HG03460 (cell line): ENCODE measurements around the gene TM9SF4.
"Not testable (repeated sequence)": the region's sequence is repeated elsewhere in the genome, so short reads cannot be mapped to it uniquely, and the experiment has no call there.

Source experiments
- ATAC-seq: cut with Tn5 transposase; IDR thresholded peaks from one replicate; pipeline ENCODE4 v1.9.1; 2021; ENCODE audit not compliant: unreplicated experiment

TM9SF4 gene

DNA sequence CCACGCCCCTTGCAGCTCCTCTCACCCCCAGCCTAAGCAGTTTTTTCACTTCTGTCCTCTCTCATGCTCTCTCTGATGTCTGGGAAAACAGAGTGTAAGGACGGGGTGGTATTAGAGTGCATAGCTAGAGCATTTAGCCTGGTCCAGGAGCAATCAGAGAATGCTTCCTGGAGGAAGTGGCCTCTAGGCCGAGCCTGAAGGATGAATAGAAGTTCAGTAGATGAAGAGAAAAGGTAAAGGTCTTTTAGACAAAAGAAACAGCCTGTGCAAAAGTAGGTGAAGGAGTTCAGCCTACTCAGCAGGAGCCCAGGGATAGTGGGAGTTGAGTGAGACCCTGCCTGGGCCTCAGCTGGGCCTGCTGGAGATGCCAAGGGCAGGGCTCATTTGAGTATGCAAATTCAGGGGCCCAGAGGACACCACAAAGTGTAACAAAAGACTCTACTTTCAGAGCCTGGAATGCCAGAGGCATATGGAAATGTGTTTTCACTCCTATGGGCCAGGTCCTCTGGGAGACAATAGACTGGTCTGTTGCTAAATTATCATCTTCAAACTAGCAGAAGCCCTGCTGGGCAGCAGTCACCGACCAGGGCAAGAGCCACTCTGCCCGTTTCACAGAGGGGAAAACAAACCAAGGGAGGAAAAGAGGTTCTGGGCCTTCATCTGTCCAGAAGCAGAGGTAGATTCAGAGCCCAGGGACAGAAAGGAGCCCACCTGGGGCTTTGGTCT lies 19.7 kb upstream of the TM9SF4 start:
- ATAC-seq, result no peak

DNA sequence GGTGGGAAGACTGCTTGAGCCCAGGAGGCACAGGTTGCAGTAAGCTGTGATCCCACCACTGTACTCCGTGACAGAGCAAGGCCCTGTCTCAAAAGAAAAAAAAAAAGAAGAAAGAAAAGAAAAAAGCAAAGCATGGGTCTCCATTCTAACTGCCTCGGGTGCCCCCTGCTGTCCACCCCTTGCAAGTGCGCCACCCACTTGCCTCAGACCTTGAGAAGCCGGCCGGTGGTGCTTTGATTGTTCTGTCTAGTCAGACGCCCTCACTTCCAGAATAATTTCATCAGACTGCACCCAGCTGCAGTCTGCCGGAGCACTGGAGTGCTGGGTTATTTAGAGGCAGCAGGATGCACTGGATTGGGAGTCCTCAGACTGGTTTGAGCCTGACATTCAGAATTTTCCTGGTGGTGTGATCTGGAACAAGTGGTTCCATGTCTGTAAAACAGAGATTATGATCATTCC lies 17.6 kb upstream of the TM9SF4 start:
- ATAC-seq, result no peak

DNA sequence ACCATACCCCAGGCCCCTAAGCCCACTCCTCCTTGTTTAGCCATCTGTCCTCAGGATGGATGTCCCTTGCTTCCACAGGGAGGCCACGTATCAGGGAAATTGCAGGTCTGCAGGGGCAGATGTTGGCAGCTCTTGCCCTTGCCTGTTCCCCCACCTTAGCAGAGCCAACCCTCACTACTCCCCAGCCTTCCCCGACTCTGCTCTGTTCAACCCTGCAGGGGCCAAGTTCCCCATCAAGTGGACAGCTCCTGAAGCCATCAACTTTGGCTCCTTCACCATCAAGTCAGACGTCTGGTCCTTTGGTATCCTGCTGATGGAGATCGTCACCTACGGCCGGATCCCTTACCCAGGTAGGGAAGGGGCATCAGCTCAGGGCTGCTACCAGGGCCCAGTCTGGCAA lies 10.7 kb upstream of the TM9SF4 start:
- ATAC-seq, result no peak

DNA sequence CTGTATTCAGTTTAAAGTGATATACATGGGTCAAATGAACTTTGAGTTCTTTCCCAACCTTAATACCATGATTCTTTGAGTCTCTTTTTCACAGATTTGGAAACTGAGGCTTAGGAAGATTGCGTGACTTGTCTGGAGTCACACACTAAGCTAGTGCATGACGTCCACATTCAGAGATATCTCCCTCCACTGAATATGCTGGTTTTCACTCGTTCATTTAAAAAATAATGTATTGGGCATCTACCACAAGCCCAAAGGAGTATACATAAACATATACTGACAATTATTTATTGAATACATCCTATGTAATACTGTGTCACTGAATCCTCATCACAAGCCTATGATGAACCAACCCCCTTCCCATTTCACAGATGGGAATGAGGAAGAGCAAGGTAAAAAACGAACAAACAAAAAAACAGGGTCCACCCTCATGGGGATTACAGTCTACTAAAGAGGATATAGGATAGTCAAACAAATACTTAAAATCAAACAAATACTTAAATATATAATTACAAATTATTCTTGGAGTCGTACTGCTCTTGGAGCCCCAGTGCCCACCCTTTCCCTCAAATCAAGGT lies 611 bp upstream of the TM9SF4 start:
- no peak for ATAC-seq

DNA sequence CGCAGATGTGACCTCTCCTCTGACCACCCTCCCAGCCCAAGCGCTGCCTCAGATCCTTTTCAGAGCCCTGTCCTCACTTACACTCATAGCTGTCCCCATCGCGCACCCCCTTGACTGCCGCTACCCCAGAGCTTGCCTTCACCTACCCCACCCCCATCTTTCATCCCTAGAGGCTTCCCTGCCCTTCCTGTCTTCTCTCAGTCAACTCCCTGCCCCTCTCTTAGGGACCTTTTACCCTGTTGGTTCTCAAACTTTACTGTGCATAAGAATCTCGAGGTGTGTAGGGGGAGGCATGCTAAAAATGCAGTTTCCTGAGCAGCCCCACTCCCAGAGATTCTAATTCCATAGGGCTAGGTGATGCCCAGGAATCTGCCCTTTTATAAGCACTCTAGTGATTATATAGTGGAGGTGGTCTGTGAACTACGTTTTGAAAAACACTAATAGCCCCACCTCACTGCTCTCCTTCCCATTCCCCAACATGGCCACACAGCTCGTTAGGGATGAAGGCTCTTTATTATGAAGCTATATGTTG lies 725 bp downstream of the TM9SF4 start:
- no peak for ATAC-seq

DNA sequence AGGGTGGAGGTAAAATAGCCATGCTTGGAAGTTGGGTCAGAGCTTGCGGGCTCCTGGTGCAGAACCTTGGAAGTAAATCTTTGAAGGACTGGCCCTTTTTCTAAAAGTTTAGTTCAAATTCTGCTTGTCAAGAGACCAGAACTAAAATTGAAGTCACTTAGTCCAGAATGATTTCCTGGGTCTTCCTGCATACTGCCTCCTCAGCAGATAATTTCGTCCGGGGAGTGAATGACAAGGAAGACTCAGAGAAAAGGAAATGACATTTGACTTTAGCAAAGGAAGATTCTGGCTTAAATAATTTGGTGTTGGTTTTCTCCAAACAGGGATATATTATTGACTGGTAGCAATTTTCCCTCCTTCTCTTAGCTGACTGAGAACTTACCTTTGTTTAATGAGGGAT lies 1.2 kb downstream of the TM9SF4 start:
- ATAC-seq, result no peak

DNA sequence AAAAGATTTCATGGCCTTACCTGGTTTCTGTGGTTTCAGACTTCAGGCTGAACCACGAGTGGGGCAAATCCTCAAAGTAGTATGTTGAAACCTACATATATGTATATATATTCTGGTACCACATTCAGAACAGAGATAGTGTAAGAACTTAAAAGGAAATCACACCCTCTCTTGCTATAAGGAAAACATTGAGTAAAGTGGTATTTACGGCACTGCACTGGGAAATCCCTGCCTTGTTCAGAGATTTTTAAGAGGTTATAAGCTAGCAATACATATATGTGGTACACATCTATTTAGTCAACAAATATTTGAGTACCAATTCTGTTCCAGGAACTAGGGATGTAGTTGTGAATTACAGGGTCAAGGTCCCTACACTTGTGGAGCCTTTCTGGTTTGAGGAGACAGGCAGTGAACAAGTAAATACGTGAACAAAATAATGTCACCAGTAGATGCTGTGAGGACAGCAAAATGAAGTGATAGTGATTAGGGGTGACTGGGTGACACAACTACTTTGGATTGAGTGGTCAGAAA lies 1.7 kb downstream of the TM9SF4 start:
- no peak for ATAC-seq

DNA sequence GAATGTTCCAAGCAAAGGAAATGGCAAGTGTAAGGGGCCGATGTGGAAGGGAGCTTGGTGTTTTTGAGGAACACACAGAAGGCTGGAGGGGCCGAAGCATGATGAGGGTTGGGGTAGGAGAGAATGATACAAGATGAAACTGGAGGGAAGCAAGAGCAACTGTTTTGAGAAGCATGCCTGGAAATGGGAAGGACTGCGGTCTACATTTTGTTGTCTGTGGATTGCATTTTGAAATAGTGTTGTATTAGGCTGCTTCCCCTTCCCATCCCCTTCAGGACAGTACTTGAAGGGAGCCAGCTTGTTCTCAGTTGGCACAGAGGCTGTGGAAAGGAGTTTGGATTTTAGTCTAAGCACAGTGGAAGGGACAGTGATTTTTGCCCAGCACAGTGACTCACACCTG lies 2.2 kb downstream of the TM9SF4 start:
- no peak for ATAC-seq

DNA sequence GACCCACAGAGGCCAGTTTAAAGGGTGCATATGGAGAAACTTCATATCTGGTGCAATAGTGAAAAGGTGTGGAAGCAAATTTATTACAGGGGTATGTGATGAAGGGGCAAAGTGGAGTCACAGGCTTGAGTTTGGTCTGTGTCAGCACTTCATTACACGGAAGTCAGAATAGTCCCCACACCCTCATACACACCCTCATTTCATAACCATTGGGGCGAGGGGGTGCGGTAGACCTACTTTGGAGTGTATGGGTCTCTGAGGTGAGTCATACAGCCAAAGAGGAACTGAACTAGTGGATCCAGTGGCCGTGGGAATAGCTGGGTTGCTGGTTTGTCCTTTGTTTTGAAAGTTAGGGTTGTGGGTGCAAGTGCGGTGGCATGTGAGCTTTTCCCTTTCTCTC lies 3.3 kb downstream of the TM9SF4 start:
- no peak for ATAC-seq

DNA sequence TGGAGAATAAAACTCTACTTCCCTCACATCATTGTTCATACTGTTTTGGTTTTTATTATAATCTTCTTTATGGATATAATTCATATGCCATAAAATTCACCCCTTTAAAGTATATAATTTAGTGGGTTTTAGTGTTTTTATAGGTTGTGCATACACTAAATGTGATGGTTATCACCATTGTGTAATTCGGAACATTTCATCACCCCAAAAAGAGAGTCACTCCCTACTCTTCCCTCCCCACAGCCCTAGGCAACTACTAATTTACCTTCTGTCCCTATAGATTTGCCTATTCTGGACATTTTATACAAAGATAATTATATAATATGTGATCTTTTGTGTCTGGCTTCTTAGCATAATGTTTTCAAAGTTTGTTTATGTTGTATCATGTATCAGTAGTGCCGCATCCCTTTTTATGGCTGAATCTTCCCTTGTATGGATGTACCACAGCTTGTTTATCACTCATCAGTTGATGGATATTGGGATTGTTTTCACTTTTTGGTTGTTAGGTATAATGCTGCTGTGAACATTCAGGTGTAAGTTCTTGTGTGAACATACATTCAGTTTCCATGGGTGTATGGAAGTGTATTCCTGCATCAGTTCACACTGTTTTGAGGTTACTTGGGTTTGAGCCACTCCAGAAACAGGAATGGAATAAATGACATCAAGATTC lies 4.2 kb downstream of the TM9SF4 start:
- ATAC-seq, result no peak

DNA sequence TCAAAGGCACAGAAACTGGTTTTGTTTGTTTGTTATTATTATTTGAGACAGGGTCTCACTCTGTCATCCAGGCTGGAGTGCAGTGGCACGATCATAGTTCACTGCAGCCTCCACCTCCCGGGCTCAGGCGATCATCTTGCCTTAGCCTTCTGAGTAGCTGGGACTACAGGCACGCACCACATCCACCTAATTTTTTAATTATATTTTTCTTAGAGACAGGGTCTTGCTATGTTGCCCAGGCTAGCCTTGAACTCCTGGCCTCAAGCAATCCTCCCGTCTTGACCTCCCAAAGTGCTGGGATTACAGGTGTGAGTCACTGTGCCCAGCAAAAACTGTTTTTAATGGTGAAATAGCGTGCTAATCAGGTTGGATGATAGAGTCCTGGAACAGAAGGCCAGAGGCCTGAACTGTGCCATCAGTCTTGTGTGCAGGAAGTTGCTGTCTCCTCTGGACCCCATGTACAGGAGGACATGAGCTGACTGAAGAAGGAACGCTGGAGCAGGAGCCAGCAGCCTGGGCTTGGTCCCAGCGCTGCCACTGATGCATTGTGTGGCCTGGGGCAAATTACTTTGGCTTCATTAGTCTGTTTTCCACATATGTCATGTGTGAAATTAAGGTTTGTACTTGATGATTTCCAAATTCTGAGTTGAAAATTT lies 4.9 kb downstream of the TM9SF4 start:
- no peak for ATAC-seq

DNA sequence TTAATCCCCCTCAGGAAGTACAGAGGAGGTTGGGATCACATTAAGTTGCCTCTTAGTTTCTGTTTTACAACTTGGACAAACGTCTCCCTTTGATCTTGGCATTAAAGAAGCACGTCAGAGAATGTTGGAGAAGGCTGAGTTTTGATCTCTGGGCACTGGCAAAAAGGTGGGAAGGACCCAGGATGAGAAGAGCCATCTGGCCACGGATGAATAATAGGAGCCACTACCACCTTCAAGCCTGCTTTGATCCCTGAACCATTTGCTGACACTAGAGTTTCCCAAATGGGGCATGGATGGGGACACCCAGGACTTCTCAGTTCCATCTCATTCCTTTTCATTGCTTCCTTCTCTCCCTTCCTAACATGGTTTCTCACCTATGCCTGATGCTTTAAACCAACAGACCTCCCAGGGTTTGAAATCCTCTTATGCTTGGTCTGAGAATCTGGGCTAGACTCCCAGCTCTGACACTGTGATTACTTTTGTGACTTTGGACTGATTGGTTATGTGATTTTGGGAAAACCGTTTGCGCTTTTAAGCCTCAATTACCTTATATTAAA lies 5.8 kb downstream of the TM9SF4 start:
- ATAC-seq, result no peak

DNA sequence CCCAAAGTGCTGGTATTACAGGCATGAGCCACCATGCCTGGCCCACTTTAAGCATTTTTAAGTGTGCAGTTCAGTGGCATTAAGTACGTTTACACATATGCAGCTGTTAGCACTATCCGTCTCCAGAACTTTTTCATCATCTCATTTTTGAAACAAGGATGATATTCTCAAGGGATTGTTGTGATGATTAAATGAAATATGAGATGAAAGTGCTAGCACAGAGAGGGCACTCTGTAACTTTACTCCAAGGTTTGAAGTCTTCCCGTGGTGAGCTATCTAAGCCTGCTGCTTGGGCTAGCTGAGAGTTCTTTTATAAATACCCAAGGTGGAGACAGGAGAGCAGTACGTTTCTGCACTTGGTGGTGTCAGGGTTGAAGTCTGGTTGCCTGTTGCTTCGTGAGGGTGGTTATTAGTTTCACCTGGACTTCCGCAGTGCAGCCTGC lies 6.6 kb downstream of the TM9SF4 start:
- no peak for ATAC-seq

DNA sequence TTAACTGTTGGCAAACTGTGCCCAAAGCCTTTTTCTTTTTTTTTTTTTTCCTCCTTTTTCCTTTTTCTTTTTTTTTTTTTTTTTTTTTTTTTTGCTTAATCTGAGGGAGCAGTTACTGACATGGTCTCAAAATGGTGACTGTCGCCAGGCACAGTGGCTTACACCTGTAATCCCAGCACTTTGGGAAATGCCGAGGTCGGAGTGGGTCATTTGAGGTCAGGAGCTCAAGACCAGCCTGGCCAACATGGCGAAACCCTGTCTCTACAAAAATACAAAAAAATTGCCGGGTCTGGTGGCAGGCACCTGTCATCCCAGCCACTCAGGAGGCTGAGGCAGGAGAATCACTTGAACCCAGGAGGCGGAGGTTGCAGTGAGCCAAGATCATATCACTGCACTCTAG lies 7.3 kb downstream of the TM9SF4 start:
- ATAC-seq, result not testable (repeated sequence)

DNA sequence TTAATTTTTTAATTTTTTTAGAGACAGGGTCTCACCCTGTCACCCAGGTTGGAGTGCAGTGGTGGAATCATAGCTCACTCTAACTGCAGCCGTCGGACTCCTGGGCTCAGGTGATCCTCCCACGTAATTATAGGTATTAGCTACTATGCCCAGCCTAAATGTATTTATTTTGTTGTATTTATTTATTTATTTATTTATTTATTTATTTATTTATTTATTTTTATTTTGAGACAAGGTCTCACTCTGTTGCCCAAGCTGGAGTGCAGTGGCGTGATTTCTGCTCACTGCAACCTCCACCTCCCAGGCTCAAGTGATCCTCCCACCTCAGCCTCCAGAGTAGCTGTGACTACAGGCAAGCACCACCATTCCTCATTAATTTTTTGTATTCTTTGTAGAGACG lies 8.9 kb downstream of the TM9SF4 start:
- not testable (repeated sequence) for ATAC-seq

DNA sequence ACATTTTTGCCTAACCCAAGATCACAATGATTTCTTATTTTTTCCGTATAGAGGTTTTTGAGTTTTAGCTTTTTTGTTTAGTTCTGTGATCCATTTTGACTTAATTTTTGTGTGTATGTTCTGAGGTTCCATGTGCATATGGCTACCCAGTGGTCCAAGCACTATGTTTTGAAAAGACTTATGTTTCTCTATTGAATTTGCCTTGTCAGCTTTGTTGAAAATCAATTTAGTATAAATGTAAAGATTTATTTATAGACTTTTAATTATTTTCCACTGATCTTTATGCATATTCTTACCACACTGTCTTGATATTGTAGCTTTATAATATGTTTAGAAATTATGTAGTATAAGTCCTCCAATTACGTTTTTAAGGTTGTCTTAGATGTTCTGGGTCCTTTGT lies 10.2 kb downstream of the TM9SF4 start:
- ATAC-seq, result no peak

DNA sequence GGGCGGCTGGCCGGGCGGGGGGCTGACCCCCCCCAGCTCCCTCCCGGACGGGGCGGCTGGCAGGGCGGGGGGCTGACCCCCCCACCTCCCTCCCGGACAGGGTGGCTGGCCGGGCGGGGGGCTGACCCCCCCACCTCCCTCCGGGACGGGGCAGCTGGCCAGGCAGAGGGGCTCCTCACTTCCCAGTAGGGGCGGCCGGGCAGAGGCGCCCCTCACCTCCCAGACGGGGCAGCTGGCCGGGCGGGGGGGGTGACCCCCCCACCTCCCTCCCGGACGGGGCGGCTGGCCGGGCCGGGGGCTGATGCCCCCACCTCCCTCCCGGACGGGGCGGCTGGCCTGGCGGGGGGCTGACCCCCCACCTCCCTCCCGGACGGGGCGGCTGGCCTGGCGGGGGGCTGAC lies 12.4 kb downstream of the TM9SF4 start:
- not testable (repeated sequence) for ATAC-seq

DNA sequence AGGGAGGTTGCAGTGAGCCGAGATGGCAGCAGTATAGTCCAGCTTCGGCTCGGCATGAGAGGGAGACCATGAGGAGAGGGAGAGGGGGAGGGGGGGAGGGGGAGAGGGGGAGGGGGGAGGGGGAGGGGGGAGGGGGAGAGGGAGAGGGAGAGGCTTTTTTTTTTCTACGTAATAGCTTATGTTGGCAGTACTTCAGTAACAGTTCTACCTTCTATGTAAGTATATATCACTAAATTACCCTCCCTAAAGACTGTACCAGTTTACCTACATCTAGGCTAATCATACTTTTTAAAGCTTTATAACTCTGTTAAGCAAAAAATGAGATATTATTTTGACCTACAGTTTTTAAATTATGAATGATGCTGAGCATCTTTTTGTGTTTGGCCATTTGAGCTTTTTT lies 13.6 kb downstream of the TM9SF4 start:
- ATAC-seq, result no peak

DNA sequence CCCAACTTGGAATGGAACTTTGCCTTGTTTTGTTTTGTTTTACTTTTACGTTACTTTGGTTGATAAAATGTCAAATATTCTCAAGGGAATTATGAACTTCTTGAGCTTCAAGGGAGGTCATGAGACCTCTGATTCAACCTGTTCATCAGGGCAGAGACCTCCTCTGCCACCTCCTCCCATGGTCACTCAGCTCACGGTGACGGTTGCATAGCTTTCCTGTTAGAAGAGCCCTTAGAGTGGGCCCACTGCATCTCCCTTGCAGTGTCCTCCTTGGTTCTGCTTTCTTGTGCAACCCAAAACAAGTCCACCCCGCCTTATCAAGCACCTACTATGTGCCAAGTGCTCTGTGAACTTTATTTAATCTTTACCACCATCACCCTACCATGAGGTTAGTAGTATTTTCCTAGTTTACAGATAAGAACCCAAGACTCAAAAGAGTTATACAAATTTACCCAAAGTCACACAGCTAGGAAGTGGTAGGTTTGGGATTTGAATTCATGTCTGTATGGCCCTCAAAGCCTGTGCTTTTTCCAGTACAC lies 15.5 kb downstream of the TM9SF4 start:
- ATAC-seq, result no peak

DNA sequence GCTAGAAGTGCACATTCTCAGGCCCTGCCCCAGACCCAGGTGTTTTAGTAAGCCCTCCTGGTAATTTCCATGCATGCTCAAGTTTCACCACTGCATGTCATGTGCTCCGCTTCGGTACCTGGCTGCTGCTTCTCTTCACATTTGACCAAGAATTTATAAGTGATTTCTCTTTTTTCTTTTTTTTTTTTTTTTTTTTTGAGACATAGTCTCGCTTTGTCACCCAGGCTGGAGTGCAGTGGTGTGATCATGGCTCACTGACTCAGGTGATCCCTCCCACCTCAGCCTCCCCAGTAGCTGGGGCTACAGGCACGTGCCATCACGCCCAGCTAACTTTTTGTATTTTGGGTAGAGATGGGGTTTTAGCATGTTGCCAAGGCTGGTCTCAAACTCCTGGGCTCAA lies 16.0 kb downstream of the TM9SF4 start:
- no peak for ATAC-seq

DNA sequence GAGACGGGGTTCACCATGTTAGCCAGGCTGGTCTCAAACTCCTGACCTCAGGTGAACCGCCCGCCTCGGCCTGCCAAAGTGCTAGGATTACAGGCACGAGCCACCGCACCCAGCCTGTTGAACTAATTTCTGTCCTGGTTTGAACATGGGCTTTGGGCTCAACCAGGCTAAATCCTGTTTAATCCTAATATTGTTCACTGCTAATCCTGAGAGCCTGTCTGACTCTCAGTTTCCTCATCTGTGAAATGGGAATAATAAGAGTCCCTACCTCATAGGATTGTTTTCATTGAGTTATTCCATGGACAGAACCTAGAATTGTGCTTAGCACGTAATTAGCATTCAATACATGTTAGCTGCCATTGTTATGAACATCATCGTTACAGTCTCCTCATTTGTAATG lies 17.4 kb downstream of the TM9SF4 start:
- ATAC-seq, result no peak
